Muscle layer of duodenum (tissue), 2 donors: ENCODE measurements around the gene ASIP.
"Not testable (repeated sequence)": the region's sequence is repeated elsewhere in the genome, so short reads cannot be mapped to it uniquely, and the experiment has no call there.

Experiments used
- H3K27ac ChIP-seq: one replicate; pipeline ENCODE4 v1.7.0; 2013; ENCODE audit warnings: mild to moderate bottlenecking, low read length
- H3K27me3 ChIP-seq: one replicate; pipeline ENCODE4 v1.7.0; 2013; ENCODE audit warnings: low read depth, mild to moderate bottlenecking, control low read depth, low read length
- H3K36me3 ChIP-seq, 2 donors: one replicate each; pipeline ENCODE4 v1.7.0; 2013; ENCODE audit warnings: low read length in 2 of 2, control low read depth in 1 of 2, mild to moderate bottlenecking in 1 of 2; ENCODE audit not compliant: insufficient read depth in 2 of 2, control insufficient read depth in 1 of 2
- H3K4me1 ChIP-seq, 2 donors: one replicate each; pipeline ENCODE4 v1.7.0; 2013; ENCODE audit warnings: low read length in 2 of 2, mild to moderate bottlenecking in 2 of 2, control low read depth in 1 of 2, moderate library complexity in 1 of 2; ENCODE audit not compliant: insufficient read depth in 2 of 2, control insufficient read depth in 1 of 2
- H3K4me3 ChIP-seq, 2 donors: one replicate each; pipeline ENCODE4 v1.7.0; 2013; ENCODE audit warnings: low read length in 2 of 2, low read depth in 1 of 2, mild to moderate bottlenecking in 1 of 2
- H3K9me3 ChIP-seq, 2 donors: one replicate each; pipeline ENCODE4 v1.7.0; 2013; ENCODE audit warnings: low read length in 2 of 2, control low read depth in 1 of 2, mild to moderate bottlenecking in 1 of 2; ENCODE audit not compliant: control insufficient read depth in 1 of 2
- donor health status: healthy.

The ASIP gene

GRCh38 chr20:34240693-34241615 is at the start of gene ASIP:
TSS of gene ASIP (plus strand) at chr20:34241423. CDS start at chr20:34260375, 18,952 bp downstream.
- H3K27me3 ChIP-seq = no peaks in the 10 kb centered on the region
- H3K27ac ChIP-seq = no peak within 1 kb of the TSS
- no peaks in the 10 kb centered on the region for H3K4me1 ChIP-seq
- H3K9me3 ChIP-seq = peaks cover 10 to 13% of the 10 kb centered on the region in 2 donors
- H3K36me3 ChIP-seq = no peaks in the 10 kb centered on the region
- H3K4me3 ChIP-seq = no peak within 1 kb of the TSS

GRCh38 chr20:34193051-34193450 is 48.2 kb upstream of the ASIP start:
- Histone ChIP-seq H3K27me3 (no peaks in the 10 kb centered on the region), H3K4me1 (peaks cover 0 to 4% of the 10 kb centered on the region in 2 donors), H3K36me3 (no peaks in the 10 kb centered on the region), H3K27ac (no peak overlapping the region), H3K4me3 (no peak overlapping the region), H3K9me3 (no peaks in the 10 kb centered on the region)

- H3K27me3 ChIP-seq = no peaks in the 10 kb centered on the region
- H3K4me3 ChIP-seq = no peak overlapping the region
- H3K36me3 ChIP-seq = no peaks in the 10 kb centered on the region
- H3K27ac ChIP-seq = no peak overlapping the region
- no peaks in the 10 kb centered on the region for H3K9me3 ChIP-seq
- H3K4me1 ChIP-seq = no peaks in the 10 kb centered on the region
Measured at GRCh38 chr20:34199183-34199582, 42.0 kb upstream of the ASIP start.

- Histone ChIP-seq H3K4me1 (no peaks in the 10 kb centered on the region), H3K27ac (no peak overlapping the region), H3K36me3 (no peaks in the 10 kb centered on the region), H3K4me3 (no peak overlapping the region), H3K9me3 (no peaks in the 10 kb centered on the region), H3K27me3 (no peaks in the 10 kb centered on the region)
Measured at GRCh38 chr20:34200023-34200422, 41.2 kb upstream of the ASIP start.

GRCh38 chr20:34201531-34201930 is 39.7 kb upstream of the ASIP start:
- Histone ChIP-seq H3K36me3 (no peaks in the 10 kb centered on the region), H3K27me3 (no peaks in the 10 kb centered on the region), H3K9me3 (no peaks in the 10 kb centered on the region), H3K4me1 (no peaks in the 10 kb centered on the region), H3K4me3 (no peak overlapping the region), H3K27ac (no peak overlapping the region)

- not testable (repeated sequence) for H3K27me3 ChIP-seq, H3K36me3 ChIP-seq, H3K4me1 ChIP-seq, H3K9me3 ChIP-seq, H3K27ac ChIP-seq, H3K4me3 ChIP-seq
Measured at GRCh38 chr20:34205172-34205880, 35.9 kb upstream of the ASIP start.

- Histone ChIP-seq H3K27ac (no peak overlapping the region), H3K27me3 (no peaks in the 10 kb centered on the region), H3K4me3 (no peak overlapping the region), H3K36me3 (no peaks in the 10 kb centered on the region), H3K4me1 (no peaks in the 10 kb centered on the region), H3K9me3 (peaks cover 5 to 8% of the 10 kb centered on the region in 2 donors)
Measured at GRCh38 chr20:34209111-34209510, 32.1 kb upstream of the ASIP start.

GRCh38 chr20:34210271-34210670 is 31.0 kb upstream of the ASIP start:
- no peaks in the 10 kb centered on the region for H3K36me3 ChIP-seq
- H3K27ac ChIP-seq = no peak overlapping the region
- no peaks in the 10 kb centered on the region for H3K27me3 ChIP-seq
- H3K4me1 ChIP-seq = no peaks in the 10 kb centered on the region
- H3K9me3 ChIP-seq = peaks cover 5 to 8% of the 10 kb centered on the region in 2 donors
- H3K4me3 ChIP-seq = no peak overlapping the region

- Histone ChIP-seq H3K9me3 (peaks cover 5 to 8% of the 10 kb centered on the region in 2 donors), H3K4me3 (no peak overlapping the region), H3K4me1 (no peaks in the 10 kb centered on the region), H3K36me3 (no peaks in the 10 kb centered on the region), H3K27ac (no peak overlapping the region), H3K27me3 (no peaks in the 10 kb centered on the region)
Measured at GRCh38 chr20:34211591-34211990, 29.6 kb upstream of the ASIP start.

GRCh38 chr20:34213213-34213612 is 28.0 kb upstream of the ASIP start:
- no peak overlapping the region for H3K27ac ChIP-seq
- no peaks in the 10 kb centered on the region for H3K36me3 ChIP-seq
- no peak overlapping the region for H3K4me3 ChIP-seq
- H3K27me3 ChIP-seq = no peaks in the 10 kb centered on the region
- H3K9me3 ChIP-seq = peaks cover 5 to 8% of the 10 kb centered on the region in 2 donors
- H3K4me1 ChIP-seq = no peaks in the 10 kb centered on the region

- H3K27ac ChIP-seq = no peak overlapping the region
- peak overlapping the region; percentile 55 to 57 for H3K4me3 ChIP-seq
- peaks cover 5 to 8% of the 10 kb centered on the region in 2 donors for H3K9me3 ChIP-seq
- H3K36me3 ChIP-seq = no peaks in the 10 kb centered on the region
- no peaks in the 10 kb centered on the region for H3K4me1 ChIP-seq
- H3K27me3 ChIP-seq = no peaks in the 10 kb centered on the region
Measured at GRCh38 chr20:34215711-34216381, 25.4 kb upstream of the ASIP start.
